HG03521 (cell line): ENCODE data around the gene FAM199X.
"Not testable (repeated sequence)": the region's sequence is repeated elsewhere in the genome, so short reads cannot be mapped to it uniquely, and the experiment has no call there.

Source experiments
- ATAC-seq: cut with Tn5 transposase; IDR thresholded peaks from one replicate; pipeline ENCODE4 v1.9.1; 2021; ENCODE audit warnings: mild to moderate bottlenecking, moderate library complexity; ENCODE audit not compliant: unreplicated experiment

Gene FAM199X

DNA sequence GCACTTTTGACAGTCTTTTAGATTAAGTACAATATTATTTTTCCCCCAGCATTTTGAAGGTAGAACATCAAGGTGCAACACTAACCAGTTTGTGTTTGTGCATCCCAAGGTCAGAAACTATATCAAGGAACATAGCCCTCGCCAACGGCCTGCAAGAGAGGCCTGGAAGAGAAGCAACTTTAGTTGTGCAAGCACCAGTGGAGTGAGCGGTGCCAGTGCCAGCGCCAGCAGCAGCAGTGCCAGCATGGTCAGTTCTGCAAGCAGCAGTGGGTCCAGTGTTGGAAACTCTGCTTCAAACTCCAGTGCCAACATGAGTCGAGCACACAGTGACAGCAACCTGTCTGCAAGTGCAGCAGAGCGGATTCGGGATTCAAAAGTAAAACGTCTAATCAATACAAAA, 21.7 kb downstream of the FAM199X start:
- no peak for ATAC-seq

DNA sequence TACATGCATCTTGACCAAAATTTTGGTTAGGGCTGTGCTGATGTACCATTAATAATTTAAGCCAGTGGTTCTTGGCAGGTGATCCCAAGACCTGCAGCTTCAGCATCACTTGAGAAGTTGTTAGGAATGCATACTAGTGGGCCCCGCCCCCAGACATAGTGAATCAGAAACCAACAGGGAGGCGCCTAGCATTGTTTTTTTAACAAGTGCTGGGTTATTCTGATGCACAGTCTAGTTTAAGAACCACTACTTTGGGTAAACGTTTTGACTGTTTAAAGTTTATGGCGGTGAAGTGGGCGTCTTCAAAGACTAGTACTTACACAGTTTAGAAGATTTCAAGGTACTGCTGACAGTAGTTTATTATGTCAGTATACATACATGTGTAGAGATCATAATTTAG, 23.6 kb downstream of the FAM199X start:
- ATAC-seq = no peak

DNA sequence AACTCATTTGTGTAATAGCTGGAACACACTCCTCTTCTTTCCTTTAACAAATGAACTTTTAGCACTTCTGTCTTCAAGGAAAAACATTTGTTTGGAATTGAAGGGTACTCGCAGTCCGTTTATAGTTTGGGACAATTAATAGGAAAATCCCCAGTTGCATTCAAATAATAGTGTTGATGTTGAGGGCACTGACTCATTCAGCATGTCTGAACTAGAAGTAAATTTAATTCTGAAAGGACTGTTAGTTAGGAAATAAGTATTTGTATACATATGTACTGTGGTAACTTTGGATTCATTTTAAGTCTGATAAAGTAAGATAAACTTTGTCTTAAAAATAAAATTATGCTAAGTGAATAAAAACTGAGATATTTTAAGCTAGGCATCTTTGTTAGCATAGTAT, 27.2 kb downstream of the FAM199X start:
- ATAC-seq = no peak

DNA sequence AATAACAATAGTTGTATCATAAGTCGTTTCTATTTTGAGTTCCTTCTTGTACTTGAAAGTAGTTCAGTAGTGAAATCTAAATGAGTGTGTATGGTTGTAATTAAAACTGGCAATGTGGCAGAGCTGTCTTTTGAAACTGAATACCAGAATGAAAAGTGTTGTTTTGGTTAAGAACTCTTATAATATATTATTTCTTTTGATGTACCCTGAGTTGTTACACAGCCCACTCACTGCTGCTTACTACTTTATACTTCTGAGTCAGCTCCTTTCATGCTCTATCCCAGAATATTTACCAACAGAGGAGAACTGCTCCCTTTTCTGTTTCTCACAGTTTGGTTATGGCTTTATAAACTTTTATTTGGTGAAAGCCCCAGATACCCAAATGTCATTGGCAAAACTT, 28.8 kb downstream of the FAM199X start:
- no peak for ATAC-seq

DNA sequence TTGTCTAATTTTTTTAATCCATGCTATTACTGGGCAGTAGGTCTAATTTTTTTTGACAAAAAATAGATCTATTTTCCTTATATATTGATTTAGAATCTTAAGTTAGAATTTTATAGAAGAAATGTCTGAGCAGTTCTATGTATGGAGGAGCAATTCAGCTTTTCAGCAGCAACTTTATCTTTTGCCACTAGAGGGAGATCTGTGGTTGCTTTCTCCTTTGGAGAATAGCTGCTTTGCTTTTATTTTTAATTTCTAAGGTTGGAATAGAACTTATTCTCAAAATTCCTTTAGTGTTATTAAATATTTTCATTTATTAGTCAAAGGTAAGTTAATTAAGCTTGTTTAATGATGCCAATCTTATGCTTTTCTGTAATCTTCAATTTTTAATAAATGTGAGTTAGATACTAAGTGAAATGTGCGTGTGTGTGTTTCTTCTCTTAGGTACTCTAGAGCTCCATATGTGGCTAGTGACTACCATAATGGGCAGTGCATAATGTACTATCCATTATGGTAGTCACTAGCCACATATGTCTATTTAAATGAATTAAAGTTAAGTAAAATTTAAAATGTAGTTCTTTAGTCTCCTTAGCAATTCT, 29.3 kb downstream of the FAM199X start:
- no peak for ATAC-seq

DNA sequence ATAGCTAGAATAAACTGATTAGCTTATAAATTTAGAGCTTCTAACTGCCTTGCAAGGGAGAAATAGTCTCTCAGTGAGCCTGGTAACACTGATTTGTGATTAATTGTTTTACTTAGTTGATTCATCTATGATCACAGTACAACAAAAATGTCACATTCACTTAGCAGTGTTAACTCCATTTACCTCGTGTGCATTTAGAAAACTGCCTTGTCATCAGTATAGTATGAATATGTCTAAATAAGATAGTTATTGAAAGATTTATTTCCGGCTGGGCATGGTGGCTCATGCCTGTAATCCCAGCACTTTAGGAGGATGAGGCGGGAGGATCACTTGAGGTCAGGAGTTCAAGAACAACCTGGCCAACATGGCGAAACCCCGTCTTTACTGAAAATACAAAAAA, 39.3 kb downstream of the FAM199X start:
- ATAC-seq = no peak

DNA sequence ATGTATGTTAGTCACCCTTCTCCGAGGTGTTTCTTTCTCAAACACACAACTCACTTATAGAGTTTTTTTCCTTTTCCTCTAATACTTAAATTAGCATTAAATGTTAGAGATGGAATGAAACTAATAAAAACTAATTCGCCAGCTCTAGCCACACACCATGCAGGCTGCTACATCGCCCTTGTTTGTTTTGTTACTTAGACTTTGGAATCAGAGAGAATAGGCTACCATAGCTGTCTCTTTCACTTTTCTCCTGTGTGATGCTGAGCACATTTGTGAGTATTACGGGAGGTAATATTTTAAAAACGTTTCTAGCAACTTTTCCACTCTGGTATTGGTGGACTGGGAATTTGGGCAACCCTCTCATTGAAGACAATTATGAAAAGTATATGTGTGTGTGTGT, 44.9 kb downstream of the FAM199X start:
- ATAC-seq = no peak

DNA sequence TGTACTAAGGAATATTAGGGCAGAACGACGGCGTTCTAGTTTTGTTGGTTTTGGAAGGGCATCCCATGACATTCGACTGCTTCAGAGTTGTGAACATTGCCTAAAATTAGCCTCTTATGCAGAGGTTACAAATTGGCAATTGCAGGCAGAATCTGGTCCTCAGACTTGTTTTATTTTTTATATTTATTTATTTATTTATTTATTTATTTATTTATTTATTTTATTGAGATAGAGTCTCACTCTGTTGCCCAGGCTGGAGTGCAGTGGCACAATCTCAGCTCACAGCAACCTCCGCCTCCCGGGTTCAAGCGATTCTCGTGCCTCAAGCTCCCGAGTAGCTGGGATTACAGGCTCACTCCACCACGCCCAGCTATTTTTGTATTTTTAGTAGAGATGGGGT, 63.8 kb downstream of the FAM199X start:
- not testable (repeated sequence) for ATAC-seq
